H1 (cell line): ENCODE measurements around the gene MAP4K4. TPM values are rescaled to one million over a fixed set of nuclear protein-coding genes. Genes with fewer than 3 reads are reported as not detected.

ENCODE experiments used
- JUND ChIP-seq: IDR thresholded peaks from 2 replicates; pipeline ENCODE4 v1.6.1; 2011; ENCODE audit warnings: mild to moderate bottlenecking, improper control_type of control experiment, low read length
- KDM4A ChIP-seq: IDR thresholded peaks from one replicate; pipeline ENCODE4 v1.7.1; 2012; ENCODE audit warnings: low read depth, mild to moderate bottlenecking, moderate library complexity, low read length, inconsistent platforms; ENCODE audit not compliant: severe bottlenecking
- polyA plus RNA-seq, 7 experiments: library from polyadenylated mRNA; depleted of rRNA in 3 of 7; stranded (reverse) in 5 of 7; unstranded in 2 of 7; fragments of >200 nt in 5 of 7; fragments of 200-250 nt in 2 of 7; gene quantifications; 1 replicate in 5 of 7; 2 replicates in 1 of 7; 4 replicates in 1 of 7; pipeline versions ENCODE4 v1.2.1 to v1.2.3, GENCODE V29; 2011 to 2013; ENCODE audit warnings: missing spikeins in 2 of 7, mixed read lengths in 2 of 7
- total RNA-seq: library from RNA; stranded (reverse); fragmentation: NEBNext Ultra II Directional; extraction: Animal tissue kit (Norgen Biotek cat#: 25700); gene quantifications from 2 replicates; pipeline ENCODE4 v1.2.1, GENCODE V29; 2021

The MAP4K4 gene
- total and polyA plus RNA-seq, 2 of the 8 experiments (the other 6 are each of a cell fraction or from before 2014, with no cell fraction given) = 53.2 to 138 TPM

DNA sequence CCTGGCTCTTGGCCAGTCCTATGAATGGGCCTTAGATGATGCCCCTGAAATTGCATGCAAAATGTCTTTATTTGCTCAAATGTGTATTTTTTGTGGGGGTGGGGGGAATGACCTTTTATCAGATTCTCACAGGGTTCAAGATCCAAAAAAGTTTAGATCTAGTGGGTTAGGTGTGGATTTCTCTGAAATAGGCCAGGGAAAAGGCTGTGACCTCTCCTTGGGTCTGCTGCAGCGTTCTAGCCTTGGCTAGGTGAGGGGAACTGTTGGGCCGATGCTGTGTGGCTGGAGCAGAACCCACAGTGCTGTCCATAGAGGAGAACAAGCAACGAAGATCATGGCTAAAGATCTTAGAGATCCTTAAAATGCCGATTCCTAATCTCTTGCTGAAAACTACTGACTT, 163.9 kb downstream of the MAP4K4 start (continued):
- TF ChIP-seq KDM4A (no peak), JUND (no peak)
- TF ChIP-seq, all 59 proteins: peak for 0
